Measurements from ENCODE around the gene TDRD9.

Gene TDRD9

GRCh38 chr14:104076743-104077142 lies 148.5 kb downstream of the TDRD9 start:
- no peak for DNase-seq

- DNase-seq: peak; percentile 85
These were observed 149.8 kb downstream of the TDRD9 start for GRCh38 chr14:104078031-104078455.

- no peak for DNase-seq
These were observed 152.4 kb downstream of the TDRD9 start for GRCh38 chr14:104080376-104081260.

- DNase-seq: no peak
These were observed 153.1 kb downstream of the TDRD9 start for GRCh38 chr14:104081261-104081835.

GRCh38 chr14:104081951-104082464 lies 153.8 kb downstream of the TDRD9 start:
- no peak for DNase-seq

- no peak for DNase-seq
These were observed 154.6 kb downstream of the TDRD9 start for GRCh38 chr14:104082807-104083206.

- DNase-seq: no peak
These were observed 156.2 kb downstream of the TDRD9 start for GRCh38 chr14:104084251-104085002.

- DNase-seq: no peak
These were observed 157.0 kb downstream of the TDRD9 start, which contains the start of gene ASPG for GRCh38 chr14:104085032-104085888. Gene ASPG (plus strand): TSS chr14:104085700. CDS start chr14:104085771, 71 bp downstream.

- DNase-seq: no peak
These were observed 157.6 kb downstream of the TDRD9 start for GRCh38 chr14:104085889-104086201.

- no peak for DNase-seq
These were observed 158.0 kb downstream of the TDRD9 start for GRCh38 chr14:104086210-104086660.

- no peak for DNase-seq
These were observed 158.6 kb downstream of the TDRD9 start for GRCh38 chr14:104086661-104087461.

- no peak for DNase-seq
These were observed 159.2 kb downstream of the TDRD9 start for GRCh38 chr14:104087505-104087904.

GRCh38 chr14:104087981-104088850 lies 160.0 kb downstream of the TDRD9 start:
- DNase-seq: no peak

- DNase-seq: no peak
These were observed 162.0 kb downstream of the TDRD9 start for GRCh38 chr14:104090071-104090748.

- no peak for DNase-seq
These were observed 163.0 kb downstream of the TDRD9 start for GRCh38 chr14:104091061-104091926.

- DNase-seq: no peak
These were observed 163.9 kb downstream of the TDRD9 start for GRCh38 chr14:104091927-104092771.

GRCh38 chr14:104092931-104093365 lies 164.7 kb downstream of the TDRD9 start:
- no peak for DNase-seq

Measured in NCI-H1105 (cell line).